Activated CD8-positive, alpha-beta T cell treated with anti-CD3 and anti-CD28 coated beads, Interleukin-2, amount 10 ng/mL, durations not matched to agents 7 days and 5 days (primary cell): Measurements from ENCODE around the gene ICOS. TPM values are rescaled to one million over a fixed set of nuclear protein-coding genes. Genes with fewer than 3 reads are reported as not detected.
A peak's percentile ranks its signal among the peaks of the same experiment; 100 is the strongest.

Source experiments
- ATAC-seq: fragments of 150-1000 bp; cut with Tn5 transposase; one replicate; pipeline ENCODE4 v1.10.0; 2021; ENCODE audit warnings: moderate library complexity
- CTCF ChIA-PET: fragments of 350-600 bp; sonication (Branson Sonifier 250); formaldehyde crosslinking; loops from one replicate; lab custom pipeline; 2021; ENCODE audit warnings: antibody characterized with exemption; lab: Charles Lee
- POLR2A ChIA-PET: fragments of 350-600 bp; sonication (Branson Sonifier 250); formaldehyde crosslinking; loops from one replicate; lab custom pipeline; 2021; ENCODE audit warnings: antibody characterized with exemption; lab: Charles Lee
- DNase-seq: peaks from one replicate; pipeline ENCODE4 v3.0.0-alpha.2; 2020
- H3K27ac Mint-ChIP-seq: one replicate; pipeline ENCODE4 v1.8.0; 2021; ENCODE audit warnings: mild to moderate bottlenecking, mixed read lengths
- H3K27me3 Mint-ChIP-seq: one replicate; pipeline ENCODE4 v1.8.0; 2021; ENCODE audit warnings: low read depth, mixed read lengths
- H3K36me3 Mint-ChIP-seq: one replicate; pipeline ENCODE4 v1.8.0; 2021; ENCODE audit warnings: low read depth, mixed read lengths
- H3K4me1 Mint-ChIP-seq: one replicate; pipeline ENCODE4 v1.8.0; 2021; ENCODE audit warnings: low read depth, mixed read lengths
- H3K4me3 Mint-ChIP-seq: one replicate; pipeline ENCODE4 v1.8.0; 2021; ENCODE audit warnings: mild to moderate bottlenecking, mixed read lengths
- H3K9me3 Mint-ChIP-seq: one replicate; pipeline ENCODE4 v1.8.0; 2022; ENCODE audit warnings: mixed read lengths; ENCODE audit not compliant: insufficient read depth
- total RNA-seq, 2 experiments: library from RNA; stranded (reverse); gene quantifications; one replicate each; pipeline ENCODE4 v1.2.3, GENCODE V29; 2021

The ICOS gene
- total RNA-seq, 2 experiments from 2014 or later, result 31.1 to 32.6 TPM

DNA sequence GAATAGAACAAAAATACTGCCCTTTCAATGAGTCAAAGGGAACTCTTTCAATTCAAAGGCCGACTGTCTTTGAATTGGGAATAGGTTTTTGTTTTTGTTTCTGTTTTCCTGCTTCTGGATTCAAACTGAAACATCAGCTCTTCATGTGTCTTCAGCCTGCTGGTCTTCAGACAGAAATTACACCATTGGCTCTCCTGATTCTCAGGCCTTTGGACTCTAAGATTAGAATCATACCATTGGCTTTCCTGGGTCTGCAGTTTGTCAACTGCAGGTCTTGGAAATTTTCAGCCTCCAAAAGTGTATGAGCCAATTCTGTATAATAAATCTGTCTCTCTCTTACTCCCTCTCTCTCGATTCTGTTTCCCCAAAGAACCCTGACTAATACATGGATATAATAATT, 37.9 kb upstream of the ICOS start:
- H3K36me3 Mint-ChIP-seq, result peaks cover 18% of the 10 kb centered on the region
- ATAC-seq (no peak), DNase-seq (no peak)
- H3K27ac Mint-ChIP-seq, result no peak overlapping the region
- H3K27me3 Mint-ChIP-seq, result no peaks in the 10 kb centered on the region
- peaks cover 26% of the 10 kb centered on the region for H3K9me3 Mint-ChIP-seq
- ChIA-PET CTCF (interaction anchor here (1.4 to 4.4 kb wide), 4 partner anchors 12 to 19 kb away, joined by 4 to 30 read pairs (median 6); no protein-coding TSS in a partner anchor), POLR2A (interaction anchor here (1.0 to 1.4 kb wide), 2 partner anchors 27 to 31 kb away, joined by 3 to 8 read pairs; partner anchors contain the start of gene CTLA4)
- H3K4me1 Mint-ChIP-seq, result peaks cover 18% of the 10 kb centered on the region
- H3K4me3 Mint-ChIP-seq, result no peak overlapping the region

DNA sequence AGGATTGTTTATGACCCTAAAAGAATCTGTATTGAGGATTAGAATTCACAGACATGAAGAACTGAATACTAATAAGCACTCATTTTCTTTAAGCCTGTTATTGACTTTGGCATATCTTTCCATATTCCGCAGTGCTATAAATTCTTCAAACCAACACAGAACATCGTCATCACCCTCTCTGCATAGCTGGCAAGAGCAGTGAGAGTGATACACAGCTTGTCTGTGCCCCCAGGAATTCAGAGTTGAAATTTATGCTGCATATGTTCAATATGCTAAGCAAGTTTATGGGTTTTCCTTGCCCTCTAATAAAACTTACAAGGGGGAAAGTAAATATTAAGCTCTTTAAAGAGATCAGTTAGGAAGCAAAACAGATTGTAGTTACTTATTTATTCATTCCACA, 36.3 kb upstream of the ICOS start:
- POLR2A ChIA-PET, result no interaction called here
- Mint-ChIP-seq H3K4me1 (peaks cover 8% of the 10 kb centered on the region), H3K27ac (no peak overlapping the region)

GRCh38 chr2:203904022-203904421, 32.5 kb upstream of the ICOS start:
- Mint-ChIP-seq H3K9me3 (peaks cover 26% of the 10 kb centered on the region), H3K4me1 (peaks cover 3% of the 10 kb centered on the region), H3K27ac (no peak overlapping the region), H3K4me3 (no peak overlapping the region), H3K27me3 (no peaks in the 10 kb centered on the region), H3K36me3 (peaks cover 16% of the 10 kb centered on the region)
- POLR2A ChIA-PET, result interaction anchor here (1.5 kb wide), 1 partner anchor 32 kb away, joined by 5 read pairs; no protein-coding TSS in a partner anchor
- CTCF ChIA-PET, result interaction anchor here (1.0 to 2.0 kb wide), 2 partner anchors 11 to 14 kb away, joined by 3 to 4 read pairs; no protein-coding TSS in a partner anchor
- ATAC-seq, result no peak
- no peak for DNase-seq

More for the DNA sequence above, 36.3 kb upstream of the ICOS start:
- Mint-ChIP-seq H3K36me3 (peaks cover 22% of the 10 kb centered on the region), H3K9me3 (peaks cover 26% of the 10 kb centered on the region), H3K4me3 (no peak overlapping the region), H3K27me3 (no peaks in the 10 kb centered on the region)
- ATAC-seq (no peak), DNase-seq (no peak)
- CTCF ChIA-PET, result interaction anchor here (1.2 to 4.4 kb wide), 4 partner anchors 10 to 85 kb away, joined by 3 to 30 read pairs (median 4); no protein-coding TSS in a partner anchor

DNA sequence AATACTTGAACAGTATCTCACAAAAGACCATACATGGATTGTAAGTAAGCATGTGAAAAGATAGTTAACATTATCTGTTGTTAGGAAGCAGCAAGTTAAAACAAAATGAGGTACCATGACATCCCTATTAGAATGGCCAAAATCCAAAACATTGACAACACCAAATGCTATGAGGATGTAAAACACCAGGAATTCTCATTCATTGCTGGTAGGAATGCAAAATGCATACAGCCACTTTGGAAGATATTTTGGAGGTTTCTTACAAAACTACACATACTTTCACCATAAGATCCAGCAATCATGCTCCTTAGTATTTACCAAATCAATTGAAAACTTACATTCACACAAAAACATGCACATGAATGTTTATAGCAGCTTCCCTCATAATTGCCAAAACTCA, 30.9 kb upstream of the ICOS start:
- ChIA-PET CTCF (interaction anchor here (0.8 to 1.7 kb wide), 5 partner anchors 9 to 421 kb away, joined by 3 to 4 read pairs (median 3); no protein-coding TSS in a partner anchor), POLR2A (interaction anchor here (0.6 kb wide), 1 partner anchor 34 kb away, joined by 3 read pairs; no protein-coding TSS in a partner anchor)
- H3K27ac Mint-ChIP-seq, result no peak overlapping the region
- H3K4me3 Mint-ChIP-seq, result no peak overlapping the region
- ATAC-seq, result no peak
- no peak for DNase-seq
- no peaks in the 10 kb centered on the region for H3K27me3 Mint-ChIP-seq
- peaks cover 15% of the 10 kb centered on the region for H3K4me1 Mint-ChIP-seq
- peaks cover 20% of the 10 kb centered on the region for H3K9me3 Mint-ChIP-seq
- H3K36me3 Mint-ChIP-seq, result peaks cover 16% of the 10 kb centered on the region

DNA sequence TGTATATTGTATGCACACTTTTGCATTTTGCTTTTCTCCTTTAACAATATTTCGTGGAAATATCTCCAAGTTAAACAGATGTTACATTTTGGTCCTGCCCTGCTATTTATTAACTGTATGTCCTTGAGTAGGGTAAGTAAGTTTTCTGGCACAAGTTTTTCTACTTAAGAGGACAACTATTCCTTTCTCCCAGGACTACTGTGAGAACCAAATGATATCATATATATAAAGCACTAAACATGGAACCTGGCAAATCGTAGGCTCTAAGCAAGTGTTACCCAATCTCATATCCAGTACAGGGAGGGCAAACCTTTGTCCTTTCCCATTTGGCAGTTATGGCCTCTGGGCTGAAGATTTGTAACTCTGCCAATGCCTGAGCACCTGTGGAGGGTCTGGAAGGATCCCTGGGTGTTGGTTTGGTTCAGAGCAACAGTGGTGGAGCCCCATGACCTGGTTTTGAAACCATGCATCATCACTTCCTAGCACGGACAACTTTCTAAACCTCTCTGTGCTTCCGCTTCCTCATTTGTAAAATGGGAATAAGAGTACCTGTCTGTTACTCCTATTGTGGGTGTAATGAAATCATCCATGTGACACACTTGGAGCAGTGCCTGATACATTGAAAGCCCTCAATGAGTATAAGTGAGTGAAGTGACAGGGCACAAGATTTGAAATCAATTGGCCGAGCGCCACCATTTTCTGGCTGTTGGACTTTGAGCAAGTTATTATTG, 28.3 kb upstream of the ICOS start:
- H3K27ac Mint-ChIP-seq, result no peak overlapping the region
- ATAC-seq (no peak), DNase-seq (no peak)
- H3K27me3 Mint-ChIP-seq, result peaks cover 2% of the 10 kb centered on the region
- peaks cover under 1% of the 10 kb centered on the region for H3K9me3 Mint-ChIP-seq
- no peak overlapping the region for H3K4me3 Mint-ChIP-seq
- H3K36me3 Mint-ChIP-seq, result peaks cover 5% of the 10 kb centered on the region
- peaks cover 15% of the 10 kb centered on the region for H3K4me1 Mint-ChIP-seq
- CTCF ChIA-PET, result interaction anchor here (1.4 to 3.3 kb wide), 5 partner anchors 35 to 421 kb away, joined by 3 to 77 read pairs (median 18); partner anchors contain the start of gene CTLA4
- POLR2A ChIA-PET, result no interaction called here

DNA sequence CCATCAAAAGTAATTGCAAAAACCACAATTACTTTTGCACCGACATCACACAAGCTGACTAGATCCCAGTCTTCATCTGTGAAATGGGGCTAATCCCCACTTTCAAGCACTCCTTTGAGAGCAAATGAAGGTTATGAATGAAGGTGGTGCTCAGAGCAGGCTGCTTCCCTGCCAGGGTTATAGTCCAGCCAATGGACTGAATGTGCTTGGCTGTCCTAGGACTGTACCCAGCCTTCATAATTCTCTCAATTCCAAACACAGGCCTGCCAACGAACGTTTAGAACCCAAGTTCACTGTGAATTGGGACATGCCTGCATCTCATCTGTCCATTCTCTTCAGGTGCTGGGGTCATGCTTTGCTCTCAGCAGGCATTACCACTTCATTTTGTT, 27.8 kb upstream of the ICOS start:
- H3K27me3 Mint-ChIP-seq, result peaks cover 2% of the 10 kb centered on the region
- no peak overlapping the region for H3K27ac Mint-ChIP-seq
- no peak overlapping the region for H3K4me3 Mint-ChIP-seq
- H3K36me3 Mint-ChIP-seq, result peaks cover 5% of the 10 kb centered on the region
- peaks cover 15% of the 10 kb centered on the region for H3K4me1 Mint-ChIP-seq
- ChIA-PET CTCF (interaction anchor here (0.8 to 3.4 kb wide), 31 partner anchors 10 to 682 kb away, joined by 3 to 77 read pairs (median 7); partner anchors contain the start of genes CTLA4 and CYP20A1), POLR2A (interaction anchor here (0.6 to 1.3 kb wide), 3 partner anchors 17 to 271 kb away, joined by 3 read pairs; no protein-coding TSS in a partner anchor)
- no peak for ATAC-seq
- DNase-seq, result no peak
- H3K9me3 Mint-ChIP-seq, result no peaks in the 10 kb centered on the region

DNA sequence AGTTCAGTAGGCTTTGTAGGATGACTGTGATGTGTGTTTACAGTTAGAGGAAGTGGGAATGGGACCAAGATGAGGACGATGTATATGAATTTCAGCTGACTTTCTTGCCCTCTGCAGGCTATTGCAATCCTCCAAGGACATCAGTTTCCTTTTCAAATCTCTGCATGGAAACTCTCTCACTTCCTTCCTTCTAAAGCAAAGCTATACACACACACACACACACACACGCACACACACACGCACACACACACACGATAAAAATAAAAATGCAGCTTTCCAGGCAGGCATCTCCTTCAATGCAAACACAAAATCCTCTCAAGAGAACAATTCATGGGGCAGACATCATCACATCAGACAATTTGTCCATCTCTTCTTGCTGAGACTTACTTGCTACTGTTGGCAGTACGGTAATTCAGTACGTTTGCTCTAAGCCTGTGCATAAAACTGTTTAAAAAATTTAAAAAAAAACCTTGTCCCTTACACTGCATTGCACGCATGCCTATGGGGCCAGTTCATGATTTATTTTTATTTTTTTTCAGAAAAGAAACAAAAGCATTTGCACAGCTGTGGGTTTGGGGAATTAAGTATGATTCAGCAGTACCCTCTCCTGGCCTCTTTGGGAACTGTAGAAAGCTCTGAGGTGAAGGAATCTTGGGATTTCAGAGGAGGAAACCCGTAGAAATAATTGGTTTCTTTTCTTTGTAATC, 27.1 kb upstream of the ICOS start:
- no peak for DNase-seq
- ChIA-PET POLR2A (interaction anchor here (0.6 to 1.3 kb wide), 5 partner anchors 18 to 270 kb away, joined by 3 read pairs; partner anchors contain the start of gene ICOS), CTCF (interaction anchor here (0.8 to 3.4 kb wide), 45 partner anchors 10 to 682 kb away, joined by 3 to 77 read pairs (median 4); partner anchors contain the start of genes CTLA4 and CYP20A1)
- no peak overlapping the region for H3K4me3 Mint-ChIP-seq
- peaks cover 8% of the 10 kb centered on the region for H3K27me3 Mint-ChIP-seq
- H3K27ac Mint-ChIP-seq, result no peak overlapping the region
- no peaks in the 10 kb centered on the region for H3K9me3 Mint-ChIP-seq
- H3K36me3 Mint-ChIP-seq, result peaks cover 5% of the 10 kb centered on the region
- peak; percentile 67 for ATAC-seq
- peaks cover 21% of the 10 kb centered on the region for H3K4me1 Mint-ChIP-seq

GRCh38 chr2:203909974-203910373, 26.6 kb upstream of the ICOS start:
- no peak for DNase-seq
- ChIA-PET POLR2A (interaction anchor here (0.6 to 1.3 kb wide), 3 partner anchors 27 to 94 kb away, joined by 3 read pairs; partner anchors contain the start of gene ICOS), CTCF (interaction anchor here (0.7 to 3.4 kb wide), 40 partner anchors 9 to 672 kb away, joined by 3 to 77 read pairs (median 6); partner anchors contain the start of genes CTLA4 and CYP20A1)
- no peak overlapping the region for H3K27ac Mint-ChIP-seq
- no peak overlapping the region for H3K4me3 Mint-ChIP-seq
- peaks cover 26% of the 10 kb centered on the region for H3K4me1 Mint-ChIP-seq
- peaks cover 4% of the 10 kb centered on the region for H3K36me3 Mint-ChIP-seq
- no peaks in the 10 kb centered on the region for H3K9me3 Mint-ChIP-seq
- H3K27me3 Mint-ChIP-seq, result peaks cover 8% of the 10 kb centered on the region
- no peak for ATAC-seq

GRCh38 chr2:203913947-203914346, 22.6 kb upstream of the ICOS start:
- H3K27ac Mint-ChIP-seq, result no peak overlapping the region
- H3K27me3 Mint-ChIP-seq, result peaks cover 13% of the 10 kb centered on the region
- H3K9me3 Mint-ChIP-seq, result no peaks in the 10 kb centered on the region
- ATAC-seq (no peak), DNase-seq (no peak)
- ChIA-PET POLR2A (interaction anchor here (0.6 to 1.0 kb wide), 3 partner anchors 20 to 92 kb away, joined by 3 read pairs; no protein-coding TSS in a partner anchor), CTCF (interaction anchor here (0.8 to 1.5 kb wide), 5 partner anchors 8 to 99 kb away, joined by 3 to 6 read pairs (median 4); no protein-coding TSS in a partner anchor)
- H3K4me3 Mint-ChIP-seq, result no peak overlapping the region
- no peaks in the 10 kb centered on the region for H3K36me3 Mint-ChIP-seq
- H3K4me1 Mint-ChIP-seq, result peaks cover 32% of the 10 kb centered on the region

- Mint-ChIP-seq H3K27ac (no peak overlapping the region), H3K4me1 (peaks cover 26% of the 10 kb centered on the region), H3K36me3 (no peaks in the 10 kb centered on the region), H3K27me3 (peaks cover 13% of the 10 kb centered on the region), H3K9me3 (no peaks in the 10 kb centered on the region), H3K4me3 (no peak overlapping the region)
- no peak for ATAC-seq
- POLR2A ChIA-PET, result interaction anchor here (0.6 to 1.0 kb wide), 4 partner anchors 16 to 91 kb away, joined by 3 read pairs; no protein-coding TSS in a partner anchor
- CTCF ChIA-PET, result interaction anchor here (0.7 to 1.5 kb wide), 9 partner anchors 9 to 690 kb away, joined by 3 to 6 read pairs (median 3); no protein-coding TSS in a partner anchor
- no peak for DNase-seq
Observed at GRCh38 chr2:203914546-203915182, 21.9 kb upstream of the ICOS start.
